SU-DHL-6 (cell line): Measurements from ENCODE around the gene CADPS.

ENCODE experiments used
- H2AFZ ChIP-seq: fragments of 200-600 bp; sonication (generic); 2 replicates; pipeline ENCODE4 v1.6.1; 2014; ENCODE audit warnings: low read depth, mild to moderate bottlenecking, moderate library complexity, mixed read lengths, antibody characterized with exemption, low read length; ENCODE audit not compliant: severe bottlenecking
- H3F3A ChIP-seq: fragments of 200-600 bp; shearing (Covaris generic); 2 replicates; pipeline ENCODE4 v1.6.0; 2016; ENCODE audit warnings: antibody characterized with exemption, mild to moderate bottlenecking; ENCODE audit not compliant: insufficient read depth
- H3K27ac ChIP-seq: fragments of 200-600 bp; sonication (generic); 2 replicates; pipeline ENCODE4 v1.5.1; 2016; ENCODE audit warnings: low read depth, mild to moderate bottlenecking, low read length, moderate library complexity, mixed read lengths
- H3K27me3 ChIP-seq: fragments of 200-600 bp; sonication (generic), shearing (Covaris generic); 2 replicates; pipeline ENCODE4 v1.6.0; 2014; ENCODE audit warnings: mild to moderate bottlenecking, low read length
- H3K36me3 ChIP-seq: fragments of 200-600 bp; sonication (generic); 2 replicates; pipeline ENCODE4 v1.6.1; 2014; ENCODE audit warnings: mild to moderate bottlenecking, low read length, mixed read lengths
- H3K4me2 ChIP-seq: fragments of 300-600, 200-600 bp; shearing (Covaris generic), sonication (generic); 2 replicates; pipeline ENCODE4 v1.6.0; 2014; ENCODE audit warnings: low read length, low read depth, mild to moderate bottlenecking; ENCODE audit not compliant: poor library complexity, severe bottlenecking
- H3K4me3 ChIP-seq: fragments of 200-600 bp; sonication (generic); 2 replicates; pipeline ENCODE4 v1.5.1; 2014; ENCODE audit warnings: antibody characterized with exemption, low read length, mild to moderate bottlenecking, mixed read lengths; ENCODE audit not compliant: insufficient read depth, poor library complexity, severe bottlenecking
- H3K79me2 ChIP-seq: fragments of 200-600 bp; sonication (generic); 2 replicates; pipeline ENCODE4 v1.6.1; 2014; ENCODE audit warnings: mild to moderate bottlenecking, low read length, moderate library complexity; ENCODE audit not compliant: insufficient read depth
- H3K9ac ChIP-seq: fragments of 200-600 bp; sonication (generic); 2 replicates; pipeline ENCODE4 v1.7.0; 2014; ENCODE audit warnings: mild to moderate bottlenecking, low read length
- H3K9me2 ChIP-seq: fragments of 200-600 bp; sonication (generic); replicated peaks from 2 replicates; pipeline ENCODE4 v1.6.1; 2014; ENCODE audit warnings: low read length; ENCODE audit not compliant: insufficient read depth
- H3K9me3 ChIP-seq: fragments of 200-600 bp; sonication (generic); 2 replicates; pipeline ENCODE4 v1.6.1; 2014; ENCODE audit warnings: low read length, mixed read lengths; ENCODE audit not compliant: insufficient read depth
- H4K20me1 ChIP-seq: fragments of 200-600 bp; sonication (generic); 2 replicates; pipeline ENCODE4 v1.6.1; 2014; ENCODE audit warnings: low read depth, mild to moderate bottlenecking, antibody characterized with exemption, low read length, moderate library complexity, mixed read lengths
- EZH2phosphoT487 ChIP-seq: fragments of 200-600 bp; sonication (generic), shearing (Covaris generic); conservative IDR thresholded peaks from 2 replicates; pipeline ENCODE4 v1.6.1; 2018; ENCODE audit warnings: mild to moderate bottlenecking, antibody characterized with exemption, low read length, moderate library complexity, mixed read lengths
- TF ChIP-seq, protein P1 (sequence below): fragments of 200-600 bp; sonication (generic); IDR thresholded peaks from one replicate; pipeline ENCODE4 v1.5.1; 2017; ENCODE audit warnings: antibody characterized with exemption, mild to moderate bottlenecking, low read length, moderate library complexity; ENCODE audit not compliant: insufficient read depth, poor library complexity, severe bottlenecking

The CADPS gene

DNA sequence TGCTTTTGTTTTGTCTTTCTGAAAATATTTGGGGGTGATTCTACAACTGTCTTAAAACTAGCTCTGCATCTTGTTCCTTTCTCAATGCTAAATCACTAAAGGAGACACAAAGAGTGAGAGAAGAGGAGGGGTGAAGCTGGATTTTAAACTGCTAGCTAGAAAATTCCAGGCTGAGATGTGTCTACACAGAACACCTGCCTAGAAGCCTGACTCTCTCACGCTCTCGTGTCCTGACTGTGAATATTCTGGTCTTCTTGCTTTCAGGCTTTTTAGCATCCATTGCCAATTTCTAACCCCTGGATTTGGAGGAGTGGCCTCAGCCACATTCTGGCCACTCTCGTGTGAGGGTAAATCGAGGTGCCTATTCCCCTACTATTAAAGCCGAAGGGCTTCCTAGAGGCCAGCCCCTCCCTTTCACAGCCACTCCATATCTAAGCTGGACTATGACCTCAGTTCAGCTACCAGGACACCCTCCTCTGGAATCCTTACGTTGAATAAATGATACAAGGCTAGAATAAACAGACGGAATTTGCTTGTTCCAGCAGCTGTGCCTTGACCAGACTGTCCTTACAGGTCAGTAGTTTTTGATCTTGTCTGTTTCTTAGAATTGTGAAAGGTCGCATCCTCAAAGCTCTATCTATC is 353.6 kb downstream of the CADPS start:
- Histone ChIP-seq H3K36me3 (no peaks in the 10 kb centered on the region), H3F3A (no peaks in the 10 kb centered on the region), H3K27me3 (no peaks in the 10 kb centered on the region), H4K20me1 (no peaks in the 10 kb centered on the region), H3K4me3 (no peak overlapping the region), H3K9me3 (no peaks in the 10 kb centered on the region), H3K9me2 (no peaks in the 10 kb centered on the region), H3K27ac (no peak overlapping the region), H3K9ac (no peak overlapping the region), H3K4me2 (no peak overlapping the region), H3K79me2 (no peaks in the 10 kb centered on the region), H2AFZ (no peak overlapping the region)
- TF ChIP-seq EZH2phosphoT487, result no peak
- TF ChIP-seq, protein P1, sequence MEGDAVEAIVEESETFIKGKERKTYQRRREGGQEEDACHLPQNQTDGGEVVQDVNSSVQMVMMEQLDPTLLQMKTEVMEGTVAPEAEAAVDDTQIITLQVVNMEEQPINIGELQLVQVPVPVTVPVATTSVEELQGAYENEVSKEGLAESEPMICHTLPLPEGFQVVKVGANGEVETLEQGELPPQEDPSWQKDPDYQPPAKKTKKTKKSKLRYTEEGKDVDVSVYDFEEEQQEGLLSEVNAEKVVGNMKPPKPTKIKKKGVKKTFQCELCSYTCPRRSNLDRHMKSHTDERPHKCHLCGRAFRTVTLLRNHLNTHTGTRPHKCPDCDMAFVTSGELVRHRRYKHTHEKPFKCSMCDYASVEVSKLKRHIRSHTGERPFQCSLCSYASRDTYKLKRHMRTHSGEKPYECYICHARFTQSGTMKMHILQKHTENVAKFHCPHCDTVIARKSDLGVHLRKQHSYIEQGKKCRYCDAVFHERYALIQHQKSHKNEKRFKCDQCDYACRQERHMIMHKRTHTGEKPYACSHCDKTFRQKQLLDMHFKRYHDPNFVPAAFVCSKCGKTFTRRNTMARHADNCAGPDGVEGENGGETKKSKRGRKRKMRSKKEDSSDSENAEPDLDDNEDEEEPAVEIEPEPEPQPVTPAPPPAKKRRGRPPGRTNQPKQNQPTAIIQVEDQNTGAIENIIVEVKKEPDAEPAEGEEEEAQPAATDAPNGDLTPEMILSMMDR, result no peak

DNA sequence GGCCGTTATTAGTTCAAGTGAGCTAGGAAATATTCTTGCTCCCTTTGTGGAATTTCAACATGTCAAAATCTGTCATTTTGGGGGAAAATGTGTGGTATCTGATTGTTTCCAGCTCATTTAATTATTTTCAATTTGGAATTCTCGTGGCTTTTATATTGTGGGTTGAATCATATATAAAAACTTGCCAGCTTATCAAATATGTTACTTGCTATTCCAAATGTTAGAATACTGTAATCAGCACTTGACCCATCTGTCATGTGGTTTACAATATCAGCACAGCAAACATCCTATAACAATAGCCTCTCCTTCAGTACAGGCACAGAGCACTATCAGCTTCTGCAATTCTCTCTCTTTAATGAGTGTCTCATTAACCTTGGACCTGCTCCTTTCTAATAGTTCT is 371.7 kb downstream of the CADPS start:
- Histone ChIP-seq H3K27me3 (no peaks in the 10 kb centered on the region), H3K9me2 (no peaks in the 10 kb centered on the region), H3K9ac (no peak overlapping the region), H3K27ac (peak overlapping the region; percentile 50), H3K79me2 (no peaks in the 10 kb centered on the region), H4K20me1 (no peaks in the 10 kb centered on the region), H3K9me3 (no peaks in the 10 kb centered on the region), H2AFZ (no peak overlapping the region), H3F3A (peaks cover 10% of the 10 kb centered on the region), H3K4me3 (no peak overlapping the region), H3K36me3 (no peaks in the 10 kb centered on the region), H3K4me2 (peak overlapping the region; percentile 35)
- TF ChIP-seq, protein P1, result no peak
- no peak for TF ChIP-seq EZH2phosphoT487

DNA sequence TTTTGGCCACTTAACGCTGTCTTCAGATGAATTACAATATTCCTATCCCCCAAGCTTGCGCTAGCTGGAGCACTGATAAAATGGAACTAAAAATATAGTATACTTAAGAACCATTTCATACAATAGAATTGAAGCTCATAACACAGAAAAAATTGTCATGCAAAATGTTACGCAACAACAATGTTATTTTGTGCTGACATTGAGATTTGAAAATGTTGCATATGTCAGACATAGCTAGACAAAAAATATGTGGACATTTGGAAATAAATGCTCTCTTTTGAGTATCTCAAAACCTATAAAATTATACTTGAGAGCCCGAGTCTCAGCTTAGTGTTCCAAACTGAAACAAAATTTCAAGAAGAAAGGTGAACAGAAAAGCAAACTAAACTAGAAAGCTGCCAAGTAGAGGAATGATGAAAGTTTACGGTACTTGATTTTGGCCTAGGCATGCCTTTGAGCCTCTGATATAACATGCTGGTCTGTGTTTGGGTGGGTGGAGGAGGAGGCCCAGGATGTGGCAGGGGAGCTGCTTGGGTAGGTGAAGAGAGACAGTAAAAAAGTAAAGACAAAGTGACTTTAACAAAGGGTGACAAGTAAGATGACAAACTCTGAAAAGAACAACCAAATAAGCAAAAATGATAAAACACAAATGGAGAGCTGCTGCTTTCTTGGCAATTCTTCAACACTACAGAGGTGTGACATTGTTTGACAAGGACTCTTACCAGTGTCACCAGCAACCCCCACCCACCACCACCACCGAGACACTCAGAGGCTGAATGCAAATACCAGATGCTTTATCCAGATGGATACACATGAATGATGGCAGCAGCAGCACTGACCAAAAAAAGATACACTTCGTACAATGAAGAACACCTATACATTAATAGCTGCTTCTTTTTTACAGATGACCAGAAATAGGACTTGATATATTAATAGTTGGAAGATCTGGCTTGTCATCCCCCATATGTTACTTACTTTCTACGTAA is 372.6 kb downstream of the CADPS start:
- no peaks in the 10 kb centered on the region for H3K9me2 ChIP-seq
- H3K9ac ChIP-seq, result no peak overlapping the region
- H3K9me3 ChIP-seq, result no peaks in the 10 kb centered on the region
- H3K27me3 ChIP-seq, result no peaks in the 10 kb centered on the region
- peak overlapping the region; percentile 50 for H3K27ac ChIP-seq
- no peaks in the 10 kb centered on the region for H3K36me3 ChIP-seq
- H3K4me2 ChIP-seq, result peak overlapping the region; percentile 35
- no peaks in the 10 kb centered on the region for H3K79me2 ChIP-seq
- no peak for TF ChIP-seq EZH2phosphoT487
- TF ChIP-seq, protein P1, result no peak
- peaks cover 10% of the 10 kb centered on the region for H3F3A ChIP-seq
- no peak overlapping the region for H2AFZ ChIP-seq
- no peaks in the 10 kb centered on the region for H4K20me1 ChIP-seq
- no peak overlapping the region for H3K4me3 ChIP-seq
